ENCODE measurements around the gene NHLRC3. TPM values are rescaled to one million over a fixed set of nuclear protein-coding genes. Genes with fewer than 3 reads are reported as not detected.

Gene NHLRC3
- total RNA-seq, 4 donors from 2014 or later = 9.3 to 12.0 (median 10.2) TPM

DNA sequence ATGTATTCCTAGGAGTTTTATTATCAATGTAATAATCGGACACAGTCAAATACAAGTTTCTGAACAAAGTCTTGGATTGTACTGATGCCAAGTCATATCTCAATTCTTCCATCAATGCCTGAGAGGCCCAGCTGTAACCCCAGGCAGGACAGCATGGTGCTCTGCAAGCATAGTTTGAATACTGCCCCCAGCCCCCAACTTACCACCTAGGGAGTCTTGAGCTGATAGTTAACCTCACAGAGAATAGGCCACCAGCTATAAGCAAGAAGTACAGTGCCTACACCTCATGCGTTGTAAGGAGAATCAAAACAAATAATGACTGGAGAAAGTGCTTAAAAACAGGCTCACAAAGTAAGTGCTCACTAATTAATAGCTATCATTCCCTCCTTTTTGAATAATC is 3.1 kb upstream of the NHLRC3 start:
- peak overlapping the region; percentile 90 to 99 (median 96) for H3K4me3 ChIP-seq
- intact Hi-C loops (cut with DNase I) = no loop called here

DNA sequence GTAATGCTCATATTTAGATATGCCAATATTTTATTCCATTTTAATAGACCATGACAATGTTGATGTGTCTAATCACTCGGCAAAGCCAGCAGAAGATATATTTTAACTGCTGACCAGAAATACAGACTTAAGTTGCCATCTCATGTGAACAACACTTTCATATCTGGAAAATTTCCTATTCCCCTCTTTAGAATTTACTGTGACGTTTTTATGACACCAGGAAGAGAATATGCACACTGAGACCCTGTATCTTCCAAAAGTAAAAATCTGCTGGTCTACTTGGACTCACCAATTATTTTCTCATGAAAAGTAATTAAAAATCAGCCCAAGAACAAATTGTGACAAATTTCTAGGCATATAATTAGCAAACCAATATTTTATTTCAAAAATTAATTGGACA is 2.5 kb upstream of the NHLRC3 start:
- 48% methylated on average over 2 of the region's 2 CpGs for WGBS
- Histone ChIP-seq H3K27ac (replicated peaks in 1 of 4) (no peak overlapping the region), H3K9me3 (no peaks in the 10 kb centered on the region), H3K36me3 (peaks cover 0 to 4% (median under 1%) of the 10 kb centered on the region in 4 donors), H3K4me1 (peaks cover 43 to 56% (median 55%) of the 10 kb centered on the region in 4 donors), H3K27me3 (no peaks in the 10 kb centered on the region), H3K4me3 (peak overlapping the region; percentile 90 to 99 (median 96))
- no peak for DNase-seq (ENCODE audit: extremely low spot score)
- TF ChIP-seq, protein P1, sequence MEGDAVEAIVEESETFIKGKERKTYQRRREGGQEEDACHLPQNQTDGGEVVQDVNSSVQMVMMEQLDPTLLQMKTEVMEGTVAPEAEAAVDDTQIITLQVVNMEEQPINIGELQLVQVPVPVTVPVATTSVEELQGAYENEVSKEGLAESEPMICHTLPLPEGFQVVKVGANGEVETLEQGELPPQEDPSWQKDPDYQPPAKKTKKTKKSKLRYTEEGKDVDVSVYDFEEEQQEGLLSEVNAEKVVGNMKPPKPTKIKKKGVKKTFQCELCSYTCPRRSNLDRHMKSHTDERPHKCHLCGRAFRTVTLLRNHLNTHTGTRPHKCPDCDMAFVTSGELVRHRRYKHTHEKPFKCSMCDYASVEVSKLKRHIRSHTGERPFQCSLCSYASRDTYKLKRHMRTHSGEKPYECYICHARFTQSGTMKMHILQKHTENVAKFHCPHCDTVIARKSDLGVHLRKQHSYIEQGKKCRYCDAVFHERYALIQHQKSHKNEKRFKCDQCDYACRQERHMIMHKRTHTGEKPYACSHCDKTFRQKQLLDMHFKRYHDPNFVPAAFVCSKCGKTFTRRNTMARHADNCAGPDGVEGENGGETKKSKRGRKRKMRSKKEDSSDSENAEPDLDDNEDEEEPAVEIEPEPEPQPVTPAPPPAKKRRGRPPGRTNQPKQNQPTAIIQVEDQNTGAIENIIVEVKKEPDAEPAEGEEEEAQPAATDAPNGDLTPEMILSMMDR (IDR thresholded peaks at IDR 0.05) = no peak
- TF ChIP-seq EP300 (IDR thresholded peaks at IDR 0.05) = no peak
- no peak for TF ChIP-seq POLR2A (IDR thresholded peaks at IDR 0.05; ENCODE audit: low read depth)
- no peak for TF ChIP-seq POLR2AphosphoS5 (IDR thresholded peaks at IDR 0.05)
- intact Hi-C loops (cut with DNase I) = no loop called here

More for the DNA sequence above, 3.1 kb upstream of the NHLRC3 start:
- TF ChIP-seq POLR2AphosphoS5 (IDR thresholded peaks at IDR 0.05) (no peak), EP300 (IDR thresholded peaks at IDR 0.05) (no peak), POLR2A (IDR thresholded peaks at IDR 0.05; ENCODE audit: low read depth) (no peak)
- TF ChIP-seq, protein P1 (IDR thresholded peaks at IDR 0.05) = no peak
- Histone ChIP-seq H3K4me1 (peaks cover 38 to 50% (median 49%) of the 10 kb centered on the region in 4 donors), H3K27ac (replicated peaks in 1 of 4) (no peak overlapping the region), H3K36me3 (peaks cover 0 to 7% (median 0%) of the 10 kb centered on the region in 4 donors), H3K27me3 (no peaks in the 10 kb centered on the region), H3K9me3 (no peaks in the 10 kb centered on the region)
- 67% methylated on average over 2 of the region's 2 CpGs for WGBS
- DNase-seq (ENCODE audit: extremely low spot score) = no peak

DNA sequence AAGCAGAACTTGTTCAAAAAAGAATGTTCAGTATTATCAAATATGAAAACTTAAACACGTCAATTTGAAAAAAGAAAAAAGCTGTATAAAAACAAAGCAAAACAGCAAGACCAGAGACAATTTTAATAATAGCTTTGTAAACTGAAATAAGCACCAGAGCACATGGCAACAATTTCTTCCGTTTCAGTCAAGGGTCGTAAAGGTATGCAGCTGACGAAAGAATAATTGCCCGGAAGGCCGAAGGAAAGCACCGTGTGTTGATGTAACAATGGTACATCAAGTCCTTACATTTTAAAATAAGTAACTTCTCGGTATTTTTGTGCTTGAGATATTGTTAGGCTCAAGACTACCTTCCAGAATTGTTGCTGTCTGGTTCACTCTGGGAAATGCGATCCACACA is 2.0 kb upstream of the NHLRC3 start:
- intact Hi-C loops (cut with DNase I) = no loop called here

DNA sequence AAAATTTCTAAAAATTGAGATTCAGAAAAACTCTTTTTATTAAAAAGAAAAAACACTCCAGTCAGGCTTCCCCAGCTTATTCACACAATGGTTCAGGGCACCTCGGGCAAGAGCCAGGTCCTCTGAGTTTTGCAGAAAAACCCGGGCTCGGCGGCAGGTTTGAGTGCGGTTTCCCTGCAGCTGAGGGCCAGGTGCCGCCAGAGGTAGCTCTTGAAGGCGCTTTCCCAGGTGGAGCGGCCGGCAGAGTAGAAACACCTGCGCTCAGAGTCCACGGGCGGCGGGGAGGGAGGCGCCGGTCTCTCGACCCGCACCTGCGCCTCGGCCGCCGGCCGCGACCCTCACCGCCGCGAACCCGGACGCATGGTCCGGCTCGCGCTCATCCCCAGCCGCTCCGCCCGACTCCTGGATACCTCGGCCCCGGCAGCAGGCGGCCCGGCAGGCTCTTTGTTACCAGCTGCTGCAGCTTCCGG is 811 bp upstream of the NHLRC3 start:
- intact Hi-C loops (cut with DNase I) = no loop called here
- WGBS = 1% methylated on average over 10 of the region's 39 CpGs
- no peak for DNase-seq (ENCODE audit: extremely low spot score)
- Histone ChIP-seq H3K9me3 (no peaks in the 10 kb centered on the region), H3K4me1 (peaks cover 43 to 59% (median 55%) of the 10 kb centered on the region in 4 donors), H3K27me3 (no peaks in the 10 kb centered on the region), H3K27ac (replicated peaks in 1 of 4) (peak overlapping the region; percentile 81 to 90 (median 83)), H3K4me3 (peak overlapping the region; percentile 90 to 99 (median 96)), H3K36me3 (peaks cover 0 to 4% (median 0%) of the 10 kb centered on the region in 4 donors)
- no peak for TF ChIP-seq POLR2A (IDR thresholded peaks at IDR 0.05; ENCODE audit: low read depth)
- TF ChIP-seq EP300 (IDR thresholded peaks at IDR 0.05) = no peak
- no peak for TF ChIP-seq POLR2AphosphoS5 (IDR thresholded peaks at IDR 0.05)
- TF ChIP-seq, protein P1 (IDR thresholded peaks at IDR 0.05) = no peak

More for the DNA sequence above, 2.0 kb upstream of the NHLRC3 start:
- TF ChIP-seq EP300 (IDR thresholded peaks at IDR 0.05) = no peak
- peaks cover 0 to 4% (median 0%) of the 10 kb centered on the region in 4 donors for H3K36me3 ChIP-seq
- peak overlapping the region; percentile 90 to 99 (median 96) for H3K4me3 ChIP-seq
- no peaks in the 10 kb centered on the region for H3K27me3 ChIP-seq
- H3K4me1 ChIP-seq = peaks cover 43 to 59% (median 55%) of the 10 kb centered on the region in 4 donors
- 4% methylated on average over 9 of the region's 9 CpGs for WGBS
- no peak overlapping the region for H3K27ac ChIP-seq (replicated peaks in 1 of 4)
- H3K9me3 ChIP-seq = no peaks in the 10 kb centered on the region
- no peak for DNase-seq (ENCODE audit: extremely low spot score)

DNA sequence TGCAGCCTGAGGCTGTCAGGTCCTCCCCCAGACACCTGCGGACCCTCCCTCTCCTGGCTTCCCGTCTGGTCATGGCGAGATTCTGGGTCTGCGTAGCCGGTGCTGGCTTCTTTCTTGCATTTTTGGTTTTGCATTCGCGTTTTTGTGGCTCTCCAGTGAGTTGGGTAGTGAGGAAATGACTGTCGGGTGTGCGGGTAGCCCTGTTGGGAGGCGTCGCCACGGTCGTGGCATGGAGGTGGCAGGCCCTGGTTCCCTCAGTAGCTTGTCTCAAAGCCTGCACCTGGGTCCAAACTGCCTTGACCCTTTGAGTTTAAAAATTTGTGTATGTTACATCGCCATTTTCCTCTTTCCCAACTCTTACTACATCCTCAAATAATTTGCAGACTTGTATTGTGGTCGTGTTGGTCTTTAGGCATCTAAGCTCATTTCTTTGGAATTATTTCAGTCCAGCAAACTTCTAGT is 344 bp downstream of the NHLRC3 start:
- 2% methylated on average over 8 of the region's 15 CpGs for WGBS
- Histone ChIP-seq H3K4me1 (peaks cover 43 to 59% (median 55%) of the 10 kb centered on the region in 4 donors), H3K9me3 (no peaks in the 10 kb centered on the region), H3K36me3 (peaks cover 0 to 8% (median under 1%) of the 10 kb centered on the region in 4 donors), H3K27ac (replicated peaks in 1 of 4) (peak overlapping the region; percentile 81 to 90 (median 83)), H3K4me3 (peak overlapping the region; percentile 90 to 99 (median 96)), H3K27me3 (no peaks in the 10 kb centered on the region)
- TF ChIP-seq POLR2AphosphoS5 (IDR thresholded peaks at IDR 0.05) = no peak
- TF ChIP-seq EP300 (IDR thresholded peaks at IDR 0.05) = no peak
- TF ChIP-seq, protein P1 (IDR thresholded peaks at IDR 0.05) = no peak
- no peak for TF ChIP-seq POLR2A (IDR thresholded peaks at IDR 0.05; ENCODE audit: low read depth)
- no peak for DNase-seq (ENCODE audit: extremely low spot score)
- intact Hi-C loops (cut with DNase I) = no loop called here

Data from esophagus muscularis mucosa (tissue), 4 donors.